ENCODE data around the gene CAMKMT. TPM values are rescaled to one million over a fixed set of nuclear protein-coding genes. Genes with fewer than 3 reads are reported as not detected.

The CAMKMT gene
- total RNA-seq, 1 experiment from 2014 or later: 2.7 TPM

DNA sequence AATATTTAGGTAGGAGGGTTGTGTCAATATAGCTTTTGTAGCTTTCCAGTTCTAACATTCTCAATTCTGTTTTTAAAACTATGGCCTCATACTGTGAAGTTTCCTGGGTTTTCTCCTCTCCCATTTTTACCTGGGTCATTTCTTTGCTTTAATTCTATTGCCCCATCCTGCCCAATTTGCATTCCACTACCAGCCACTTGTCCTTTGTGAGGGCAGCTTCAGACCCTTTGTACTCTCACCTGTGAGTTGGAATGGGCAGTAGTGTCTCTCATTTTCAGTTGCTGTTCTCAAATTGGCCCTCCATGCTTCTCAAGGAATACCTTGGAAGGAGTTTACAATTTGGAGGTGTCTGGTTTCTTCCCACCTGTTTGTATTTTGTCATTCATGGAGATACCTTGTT is 108.4 kb downstream of the CAMKMT start:
- TF ChIP-seq CTCF (conservative IDR thresholded peaks at IDR 0.05; ENCODE audit: low read depth, low read length) (no peak), EZH2phosphoT487 (IDR thresholded peaks at IDR 0.05; ENCODE audit: borderline replicate concordance, low read length) (no peak), EZH2 (IDR thresholded peaks at IDR 0.05; ENCODE audit: low read length, unreplicated experiment) (no peak)
- no peak overlapping the region for H3K9ac ChIP-seq (ENCODE audit: low read length)
- H3K9me3 ChIP-seq (ENCODE audit: low read length): no peaks in the 10 kb centered on the region
- H3K4me3 ChIP-seq (ENCODE audit: low read length): no peak overlapping the region
- CTCF ChIA-PET: no interaction called here
- H3K27me3 ChIP-seq (ENCODE audit: low read length): no peaks in the 10 kb centered on the region
- H3K4me2 ChIP-seq (ENCODE audit: low read length): no peak overlapping the region
- H2AFZ ChIP-seq (ENCODE audit: low read length): no peak overlapping the region
- POLR2A ChIA-PET (ENCODE audit: unreplicated experiment): no interaction called here
- DNase-seq: no peak
- H3F3A ChIP-seq (ENCODE audit: low read length, unreplicated experiment): no peaks in the 10 kb centered on the region
- H3K79me2 ChIP-seq (ENCODE audit: low read length): no peaks in the 10 kb centered on the region
- no peaks in the 10 kb centered on the region for H3K9me2 ChIP-seq (replicated peaks; ENCODE audit: low read length)
- intact Hi-C loops (cut with micrococcal nuclease): no loop called here
- no peaks in the 10 kb centered on the region for H3K4me1 ChIP-seq (ENCODE audit: insufficient read depth, low read length)
- no peaks in the 10 kb centered on the region for H4K20me1 ChIP-seq (ENCODE audit: low read length)
- no peak overlapping the region for H3K27ac ChIP-seq (ENCODE audit: low read length)
- H3K36me3 ChIP-seq (ENCODE audit: low read depth, low read length): no peaks in the 10 kb centered on the region
- no TSS peak for BruUV-seq (replicated peaks)
- ATAC-seq: no peak

DNA sequence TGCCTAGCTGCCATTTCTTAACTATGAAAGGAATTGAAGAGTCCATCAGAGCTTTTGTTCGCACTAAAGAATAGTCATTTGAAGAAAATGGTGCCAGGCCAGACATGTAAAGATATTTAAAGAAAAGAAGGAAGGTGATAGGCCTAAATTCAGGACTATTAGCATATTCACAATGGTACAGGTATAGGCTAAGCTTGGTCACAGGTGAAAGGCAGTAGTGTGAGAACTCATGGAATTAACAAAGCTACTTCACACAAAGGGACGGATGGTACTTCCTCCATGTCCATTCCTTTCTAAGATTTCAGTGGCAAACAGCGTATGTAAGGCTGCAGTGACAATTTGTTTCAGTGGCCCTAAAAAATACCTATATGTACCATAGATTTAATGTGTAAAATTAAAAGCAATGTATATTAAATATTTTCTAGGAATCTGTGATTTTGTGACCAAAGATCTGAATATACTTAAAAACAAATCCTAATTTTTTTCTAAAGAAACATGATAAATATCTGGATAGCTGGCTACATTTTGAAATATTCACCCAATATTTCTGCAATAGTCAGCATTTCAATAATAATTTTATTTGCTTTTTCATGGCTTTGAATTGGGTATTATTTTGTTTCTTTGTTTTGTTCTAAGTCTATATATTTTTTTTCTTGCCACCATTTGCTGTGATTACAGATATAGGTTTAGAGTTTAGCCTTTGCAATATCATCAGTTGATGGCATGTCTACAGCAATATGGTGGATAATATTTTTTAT is 116.1 kb downstream of the CAMKMT start:
- DNase-seq (no peak), ATAC-seq (no peak)
- H3F3A ChIP-seq (ENCODE audit: low read length, unreplicated experiment): no peaks in the 10 kb centered on the region
- H3K9me3 ChIP-seq (ENCODE audit: low read length): no peaks in the 10 kb centered on the region
- H3K4me1 ChIP-seq (ENCODE audit: insufficient read depth, low read length): no peaks in the 10 kb centered on the region
- BruUV-seq (replicated peaks): no TSS peak
- H3K9ac ChIP-seq (ENCODE audit: low read length): no peak overlapping the region
- H3K36me3 ChIP-seq (ENCODE audit: low read depth, low read length): peaks cover 3% of the 10 kb centered on the region; the same call in 1 of the 2 replicates
- H4K20me1 ChIP-seq (ENCODE audit: low read length): no peaks in the 10 kb centered on the region
- H3K79me2 ChIP-seq (ENCODE audit: low read length): no peaks in the 10 kb centered on the region
- H3K4me3 ChIP-seq (ENCODE audit: low read length): no peak overlapping the region
- H3K4me2 ChIP-seq (ENCODE audit: low read length): no peak overlapping the region
- POLR2A ChIA-PET (ENCODE audit: unreplicated experiment): no interaction called here
- H3K9me2 ChIP-seq (replicated peaks; ENCODE audit: low read length): no peaks in the 10 kb centered on the region
- CTCF ChIA-PET: interaction anchor here (0.6 to 1.5 kb wide), 2 partner anchors 85 to 481 kb away, joined by 3 to 6 read pairs; no protein-coding TSS in a partner anchor
- H3K27me3 ChIP-seq (ENCODE audit: low read length): no peaks in the 10 kb centered on the region
- intact Hi-C loops (cut with micrococcal nuclease): loop anchor here (1.0 to 5.0 kb wide), 2 partner anchors 230 to 319 kb away; no protein-coding TSS in a partner anchor
- no peak overlapping the region for H3K27ac ChIP-seq (ENCODE audit: low read length)
- H2AFZ ChIP-seq (ENCODE audit: low read length): no peak overlapping the region
- TF ChIP-seq EZH2 (IDR thresholded peaks at IDR 0.05; ENCODE audit: low read length, unreplicated experiment) (no peak), CTCF (conservative IDR thresholded peaks at IDR 0.05; ENCODE audit: low read depth, low read length) (no peak), EZH2phosphoT487 (IDR thresholded peaks at IDR 0.05; ENCODE audit: borderline replicate concordance, low read length) (no peak)

All from PC-3 (cell line).